Breast epithelium (tissue), 3 donors: ENCODE data around the gene FLCN.

ENCODE experiments used
- POLR2A ChIP-seq: fragments of 450-650 bp; IDR thresholded peaks from one replicate; pipeline ENCODE4 v1.6.1; 2016; ENCODE audit warnings: antibody characterized with exemption, mild to moderate bottlenecking, moderate library complexity
- POLR2AphosphoS5 ChIP-seq, 3 donors: sonication (generic); formaldehyde crosslinking; IDR thresholded peaks; one replicate each; pipeline ENCODE4 v1.6.1; 2017; ENCODE audit warnings: antibody characterized with exemption in 3 of 3
- TF ChIP-seq, protein P1 (sequence below), 3 donors: fragments of 450-650 bp; IDR thresholded peaks; one replicate each; pipeline ENCODE4 v1.5.1; 2016 to 2017; ENCODE audit warnings: antibody characterized with exemption in 3 of 3, mild to moderate bottlenecking in 3 of 3, moderate library complexity in 3 of 3

DNA sequence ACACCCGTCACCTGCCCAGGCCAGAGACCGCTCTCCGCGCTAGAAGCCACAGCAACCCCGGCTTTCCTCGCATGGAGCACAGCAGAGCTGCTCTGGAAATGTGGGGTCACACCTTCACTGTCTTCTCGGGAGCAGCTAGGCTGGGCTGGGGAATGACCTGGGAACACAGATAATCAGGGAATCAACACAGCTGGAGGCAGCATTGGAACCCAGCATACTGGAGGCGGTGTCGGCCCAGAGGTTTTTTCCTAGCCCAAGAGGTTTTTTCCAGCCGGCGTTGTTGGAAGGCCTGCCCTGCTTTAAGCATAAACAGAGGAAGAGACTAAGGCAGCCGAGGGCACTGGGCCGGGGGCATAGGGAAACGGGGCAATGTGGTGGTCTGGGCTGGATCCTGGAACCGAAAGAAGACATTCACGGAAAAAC lies 30.0 kb downstream of the FLCN start:
- TF ChIP-seq, protein P1, sequence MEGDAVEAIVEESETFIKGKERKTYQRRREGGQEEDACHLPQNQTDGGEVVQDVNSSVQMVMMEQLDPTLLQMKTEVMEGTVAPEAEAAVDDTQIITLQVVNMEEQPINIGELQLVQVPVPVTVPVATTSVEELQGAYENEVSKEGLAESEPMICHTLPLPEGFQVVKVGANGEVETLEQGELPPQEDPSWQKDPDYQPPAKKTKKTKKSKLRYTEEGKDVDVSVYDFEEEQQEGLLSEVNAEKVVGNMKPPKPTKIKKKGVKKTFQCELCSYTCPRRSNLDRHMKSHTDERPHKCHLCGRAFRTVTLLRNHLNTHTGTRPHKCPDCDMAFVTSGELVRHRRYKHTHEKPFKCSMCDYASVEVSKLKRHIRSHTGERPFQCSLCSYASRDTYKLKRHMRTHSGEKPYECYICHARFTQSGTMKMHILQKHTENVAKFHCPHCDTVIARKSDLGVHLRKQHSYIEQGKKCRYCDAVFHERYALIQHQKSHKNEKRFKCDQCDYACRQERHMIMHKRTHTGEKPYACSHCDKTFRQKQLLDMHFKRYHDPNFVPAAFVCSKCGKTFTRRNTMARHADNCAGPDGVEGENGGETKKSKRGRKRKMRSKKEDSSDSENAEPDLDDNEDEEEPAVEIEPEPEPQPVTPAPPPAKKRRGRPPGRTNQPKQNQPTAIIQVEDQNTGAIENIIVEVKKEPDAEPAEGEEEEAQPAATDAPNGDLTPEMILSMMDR (IDR thresholded peaks at IDR 0.05) = no peak
- no peak for TF ChIP-seq POLR2AphosphoS5 (IDR thresholded peaks at IDR 0.05)
- TF ChIP-seq POLR2A = no peak
